ENCODE data around the gene C5orf52.
"Not testable (repeated sequence)": the region's sequence is repeated elsewhere in the genome, so short reads cannot be mapped to it uniquely, and the experiment has no call there.

The C5orf52 gene

GRCh38 chr5:157669701-157670097, 1.6 kb upstream of the C5orf52 start:
- H3K4me3 ChIP-seq (ENCODE audit: low read depth, low read length) = no peak overlapping the region
- H3K27ac ChIP-seq (ENCODE audit: extremely low read depth, low read depth, low read length) = no peak overlapping the region
- peaks cover 7% of the 10 kb centered on the region for H3K4me1 ChIP-seq (ENCODE audit: control insufficient read depth, insufficient read depth, low read length)
- no peak for TF ChIP-seq ZNF19 (tag by site-specific recombination; IDR thresholded peaks at IDR 0.05; ENCODE audit: low read depth)
- TF ChIP-seq ZNF10 (tag by site-specific recombination; IDR thresholded peaks at IDR 0.05) = no peak
- TF ChIP-seq ZBTB7A (tag by site-specific recombination; IDR thresholded peaks at IDR 0.05; ENCODE audit: low read depth) = no peak
- no peak for TF ChIP-seq SCRT2 (tag by site-specific recombination; IDR thresholded peaks at IDR 0.05)
- 0 out of 2 replicates have a peak, but pooled peaks have one; percentile 1 for TF ChIP-seq ZNF140 (tag by site-specific recombination; IDR thresholded peaks at IDR 0.05)
- ChIA-PET CTCF (interaction anchor here (0.8 to 2.2 kb wide), 6 partner anchors 47 to 76 kb away, joined by 3 to 20 read pairs (median 9); partner anchors contain the start of genes LSM11 and THG1L), POLR2A (interaction anchor here (1.2 kb wide), 1 partner anchor 74 kb away, joined by 4 read pairs; the partner anchor contains the start of gene LSM11)
- H3K36me3 ChIP-seq (ENCODE audit: control insufficient read depth in 2 of 2, insufficient read depth in 1 of 2, low read length in 2 of 2) = no peaks in the 10 kb centered on the region
- H3K9me3 ChIP-seq (ENCODE audit: control insufficient read depth, insufficient read depth, low read depth, low read length) = no peaks in the 10 kb centered on the region

GRCh38 chr5:157671592-157672330, 428 bp downstream of the C5orf52 start:
- Histone ChIP-seq H3K36me3 (ENCODE audit: control insufficient read depth in 2 of 2, insufficient read depth in 1 of 2, low read length in 2 of 2) (no peaks in the 10 kb centered on the region), H3K27ac (ENCODE audit: extremely low read depth, low read depth, low read length) (no peak overlapping the region), H3K4me1 (ENCODE audit: control insufficient read depth, insufficient read depth, low read length) (peaks cover 7% of the 10 kb centered on the region), H3K4me3 (ENCODE audit: low read depth, low read length) (peak overlapping the region; percentile 53), H3K9me3 (ENCODE audit: control insufficient read depth, insufficient read depth, low read depth, low read length) (no peaks in the 10 kb centered on the region)
- CTCF ChIA-PET = interaction anchor here (0.7 to 1.6 kb wide), 4 partner anchors 45 to 69 kb away, joined by 3 to 6 read pairs (median 4); no protein-coding TSS in a partner anchor
- TF ChIP-seq ZNF48 (tag by site-specific recombination; IDR thresholded peaks at IDR 0.05) = no peak
- no peak for TF ChIP-seq ZNF114 (tag by site-specific recombination; IDR thresholded peaks at IDR 0.05)
- peak; percentile 26 for TF ChIP-seq ZBTB26 (tag by site-specific recombination; optimal IDR thresholded peaks at IDR 0.05)
- no peak for TF ChIP-seq ZNF629 (tag by site-specific recombination; IDR thresholded peaks at IDR 0.05)
- TF ChIP-seq ZNF202 (tag by site-specific recombination; IDR thresholded peaks at IDR 0.05; ENCODE audit: borderline replicate concordance) = peak; percentile 7
- POLR2A ChIA-PET = no interaction called here

- Histone ChIP-seq H3K27ac (ENCODE audit: extremely low read depth, low read depth, low read length) (no peak overlapping the region), H3K4me1 (ENCODE audit: control insufficient read depth, insufficient read depth, low read length) (peaks cover 7% of the 10 kb centered on the region), H3K36me3 (ENCODE audit: control insufficient read depth in 2 of 2, insufficient read depth in 1 of 2, low read length in 2 of 2) (no peaks in the 10 kb centered on the region), H3K4me3 (ENCODE audit: low read depth, low read length) (no peak overlapping the region), H3K9me3 (ENCODE audit: control insufficient read depth, insufficient read depth, low read depth, low read length) (no peaks in the 10 kb centered on the region)
- POLR2A ChIA-PET = no interaction called here
- CTCF ChIA-PET = no interaction called here
- no peak for TF ChIP-seq ZNF302 (tag by site-specific recombination; IDR thresholded peaks at IDR 0.05; ENCODE audit: low read depth)
- TF ChIP-seq ZNF747 (tag by site-specific recombination; IDR thresholded peaks at IDR 0.05) = no peak
- TF ChIP-seq SP7 (tag by site-specific recombination; IDR thresholded peaks at IDR 0.05) = no peak
- no peak for TF ChIP-seq ZNF707 (tag by site-specific recombination; IDR thresholded peaks at IDR 0.05)
- TF ChIP-seq ZNF639 (tag by site-specific recombination; IDR thresholded peaks at IDR 0.05) = no peak
- TF ChIP-seq ZNF660 (tag by site-specific recombination; IDR thresholded peaks at IDR 0.05) = no peak
- TF ChIP-seq ZSCAN30 (tag by site-specific recombination; IDR thresholded peaks at IDR 0.05) = no peak
- TF ChIP-seq ZNF133 (tag by site-specific recombination; IDR thresholded peaks at IDR 0.05) = no peak
- no peak for TF ChIP-seq ZNF558 (tag by site-specific recombination; IDR thresholded peaks at IDR 0.05)
Observed at GRCh38 chr5:157672976-157673375, 1.6 kb downstream of the C5orf52 start.

GRCh38 chr5:157674351-157674750, 3.0 kb downstream of the C5orf52 start:
- H3K27ac ChIP-seq (ENCODE audit: extremely low read depth, low read depth, low read length); POLR2A ChIA-PET; H3K9me3 ChIP-seq (ENCODE audit: control insufficient read depth, insufficient read depth, low read depth, low read length); H3K36me3 ChIP-seq (ENCODE audit: control insufficient read depth in 2 of 2, insufficient read depth in 1 of 2, low read length in 2 of 2); CTCF ChIA-PET; H3K4me3 ChIP-seq (ENCODE audit: low read depth, low read length); H3K4me1 ChIP-seq (ENCODE audit: control insufficient read depth, insufficient read depth, low read length): not testable (repeated sequence)

All from HEK293 (cell line).